Activated gamma-delta T cell treated with Interleukin-2 at 50 U/mL for 16 hours (primary cell): Measurements from ENCODE around the gene METTL1.
A peak's percentile ranks its signal among the peaks of the same experiment; 100 is the strongest.
"Not testable (repeated sequence)": the region's sequence is repeated elsewhere in the genome, so short reads cannot be mapped to it uniquely, and the experiment has no call there.

Experiments used
- DNase-seq: peaks from one replicate; pipeline ENCODE4 v3.0.0-alpha.2; 2020

The METTL1 gene

GRCh38 chr12:57771873-57772428 is at the start of gene METTL1:
Gene METTL1, minus strand, starts transcription at chr12:57772105. Its CDS starts 22 bp downstream, at chr12:57772083.
- peak; percentile 80 for DNase-seq

GRCh38 chr12:57821015-57821414 is 49.1 kb upstream of the METTL1 start:
- not testable (repeated sequence) for DNase-seq

- DNase-seq, result not testable (repeated sequence)
Observed at GRCh38 chr12:57820119-57820518, 48.2 kb upstream of the METTL1 start.

GRCh38 chr12:57817990-57818331 is 46.1 kb upstream of the METTL1 start:
- not testable (repeated sequence) for DNase-seq

- DNase-seq, result no peak
Observed at GRCh38 chr12:57817261-57817989, 45.5 kb upstream of the METTL1 start.

GRCh38 chr12:57816855-57817151 is 44.9 kb upstream of the METTL1 start:
- DNase-seq, result no peak

- no peak for DNase-seq
Observed at GRCh38 chr12:57816001-57816854, 44.3 kb upstream of the METTL1 start.

GRCh38 chr12:57815177-57816000 is 43.5 kb upstream of the METTL1 start:
- DNase-seq, result no peak

GRCh38 chr12:57813971-57814772 is 42.3 kb upstream of the METTL1 start:
- DNase-seq, result no peak

GRCh38 chr12:57813111-57813970 is 41.4 kb upstream of the METTL1 start:
- DNase-seq, result no peak

- no peak for DNase-seq
Observed at GRCh38 chr12:57811028-57811755, 39.3 kb upstream of the METTL1 start.

- no peak for DNase-seq
Observed at GRCh38 chr12:57810450-57810849, 38.5 kb upstream of the METTL1 start.

GRCh38 chr12:57809425-57809824 is 37.5 kb upstream of the METTL1 start:
- no peak for DNase-seq

GRCh38 chr12:57808351-57808750 is 36.4 kb upstream of the METTL1 start:
- no peak for DNase-seq

GRCh38 chr12:57807285-57807684 is 35.4 kb upstream of the METTL1 start:
- no peak for DNase-seq

- no peak for DNase-seq
Observed at GRCh38 chr12:57806677-57807076, 34.8 kb upstream of the METTL1 start.

GRCh38 chr12:57803319-57803893 is 31.5 kb upstream of the METTL1 start:
- DNase-seq, result peak; percentile 24

- no peak for DNase-seq
Observed at GRCh38 chr12:57802607-57803006, 30.7 kb upstream of the METTL1 start.

GRCh38 chr12:57800965-57801364 is 29.1 kb upstream of the METTL1 start:
- no peak for DNase-seq

- no peak for DNase-seq
Observed at GRCh38 chr12:57797933-57798332, 26.0 kb upstream of the METTL1 start.
